Mesenchymal stem cell (in vitro differentiated cells and primary cell): ENCODE measurements around the gene PCDHGA1.

ENCODE experiments used
- DNase-seq: peaks from one replicate; pipeline ENCODE4 v3.0.0-alpha.2; 2013
- H2AFZ ChIP-seq: one replicate; pipeline ENCODE4 v1.6.1; 2013; ENCODE audit warnings: low read depth, mild to moderate bottlenecking, control low read depth, inconsistent platforms, low read length, moderate library complexity
- H2AK5ac ChIP-seq: 2 replicates; pipeline ENCODE4 v1.6.1; 2013; ENCODE audit warnings: low read length, moderate library complexity, mild to moderate bottlenecking, inconsistent platforms; ENCODE audit not compliant: severe bottlenecking
- H2BK120ac ChIP-seq: one replicate; pipeline ENCODE4 v1.6.1; 2013; ENCODE audit warnings: low read depth, mild to moderate bottlenecking, inconsistent platforms, low read length, moderate library complexity
- H2BK12ac ChIP-seq, 2 experiments: one replicate each; pipeline ENCODE4 v1.6.1; 2013; ENCODE audit warnings: inconsistent platforms in 2 of 2, low read length in 2 of 2, mild to moderate bottlenecking in 2 of 2, moderate library complexity in 2 of 2, control low read depth in 1 of 2
- H2BK15ac ChIP-seq: one replicate; pipeline ENCODE4 v1.6.1; 2013; ENCODE audit warnings: mild to moderate bottlenecking, low read depth, inconsistent platforms; ENCODE audit not compliant: poor library complexity, severe bottlenecking
- H2BK5ac ChIP-seq: 2 replicates; pipeline ENCODE4 v1.6.1; 2013; ENCODE audit warnings: low read depth, mild to moderate bottlenecking, low read length, control low read depth, inconsistent platforms; ENCODE audit not compliant: poor library complexity, severe bottlenecking
- H3K14ac ChIP-seq, 2 experiments: one replicate each; pipeline ENCODE4 v1.6.1; 2013; ENCODE audit warnings: inconsistent platforms in 2 of 2, low read length in 2 of 2, control low read depth in 1 of 2, mild to moderate bottlenecking in 1 of 2, moderate library complexity in 1 of 2
- H3K18ac ChIP-seq, 2 experiments: one replicate each; pipeline ENCODE4 v1.6.1; 2013; ENCODE audit warnings: inconsistent platforms in 2 of 2, low read length in 2 of 2, control low read depth in 1 of 2, low read depth in 1 of 2, mild to moderate bottlenecking in 1 of 2
- H3K23ac ChIP-seq, 2 experiments: one replicate each; pipeline ENCODE4 v1.6.1; 2013; ENCODE audit warnings: inconsistent platforms in 2 of 2, low read length in 2 of 2, mild to moderate bottlenecking in 2 of 2, moderate library complexity in 2 of 2, control low read depth in 1 of 2
- H3K27ac ChIP-seq: 2 replicates; pipeline ENCODE4 v1.5.1; 2013; ENCODE audit warnings: mild to moderate bottlenecking, moderate library complexity, low read length, control low read depth, inconsistent platforms; ENCODE audit not compliant: poor library complexity, severe bottlenecking
- H3K27me3 ChIP-seq, 2 experiments: 2 replicates each; pipeline versions ENCODE4 v1.6.1 to v1.7.0; 2013; ENCODE audit warnings: low read length in 2 of 2, mild to moderate bottlenecking in 2 of 2, moderate library complexity in 2 of 2, control low read depth in 1 of 2, inconsistent platforms in 1 of 2; ENCODE audit not compliant: control insufficient read depth in 1 of 2, insufficient read depth in 1 of 2
- H3K36me3 ChIP-seq, 2 experiments: 2 replicates each; pipeline versions ENCODE4 v1.6.1 to v1.7.0; 2013; ENCODE audit warnings: low read length in 2 of 2, control low read depth in 1 of 2, inconsistent platforms in 1 of 2, low read depth in 1 of 2, mild to moderate bottlenecking in 1 of 2; ENCODE audit not compliant: insufficient read depth in 2 of 2, control insufficient read depth in 1 of 2
- H3K4ac ChIP-seq, 2 experiments: one replicate each; pipeline ENCODE4 v1.6.1; 2013; ENCODE audit warnings: inconsistent platforms in 2 of 2, low read length in 2 of 2, mild to moderate bottlenecking in 2 of 2, moderate library complexity in 2 of 2, control low read depth in 1 of 2, low read depth in 1 of 2
- H3K4me1 ChIP-seq: 2 replicates; pipeline ENCODE4 v1.6.1; 2013; ENCODE audit warnings: low read depth, low read length, control low read depth; ENCODE audit not compliant: control insufficient read depth, insufficient read depth
- H3K4me2 ChIP-seq: 2 replicates; pipeline ENCODE4 v1.6.1; 2013; ENCODE audit warnings: low read length, mild to moderate bottlenecking, inconsistent platforms; ENCODE audit not compliant: poor library complexity, severe bottlenecking
- H3K4me3 ChIP-seq, 2 experiments: 2 replicates each; pipeline versions ENCODE4 v1.5.1 to v1.7.0; 2013; ENCODE audit warnings: low read length in 2 of 2, mild to moderate bottlenecking in 2 of 2, control low read depth in 1 of 2, low read depth in 1 of 2; ENCODE audit not compliant: insufficient read depth in 1 of 2
- H3K79me1 ChIP-seq: replicated peaks from 2 replicates; pipeline ENCODE4 v1.6.1; 2013; ENCODE audit warnings: mild to moderate bottlenecking, control low read depth, low read length, inconsistent platforms; ENCODE audit not compliant: poor library complexity, severe bottlenecking
- H3K9ac ChIP-seq: 2 replicates; pipeline ENCODE4 v1.7.0; 2013; ENCODE audit warnings: mild to moderate bottlenecking, low read length, moderate library complexity
- H3K9me3 ChIP-seq: 2 replicates; pipeline ENCODE4 v1.7.0; 2013; ENCODE audit warnings: mild to moderate bottlenecking, low read length; ENCODE audit not compliant: control insufficient read depth
- H4K8ac ChIP-seq: one replicate; pipeline ENCODE4 v1.6.1; 2013; ENCODE audit warnings: inconsistent platforms, mild to moderate bottlenecking, low read length, moderate library complexity
- H4K91ac ChIP-seq: one replicate; pipeline ENCODE4 v1.6.1; 2013; ENCODE audit warnings: mild to moderate bottlenecking, low read length, inconsistent platforms
- WGBS: methylation state at CpG from one replicate; pipeline ENCODE4 v1.1.7; 2013; ENCODE audit warnings: mixed read lengths; 5-methylcytosine and 5-hydroxymethylcytosine counted together

The PCDHGA1 gene

GRCh38 chr5:141479776-141480175, 149.5 kb downstream of the PCDHGA1 start:
- Histone ChIP-seq H3K23ac (no peak overlapping the region), H3K79me1 (peaks cover 24% of the 10 kb centered on the region), H2BK12ac (no peak overlapping the region), H4K91ac (no peak overlapping the region), H3K14ac (no peak overlapping the region), H3K27ac (no peak overlapping the region), H3K4me1 (peaks cover 21% of the 10 kb centered on the region), H3K4me2 (no peak overlapping the region), H3K18ac (no peak overlapping the region), H2BK5ac (no peak overlapping the region), H2AK5ac (no peak overlapping the region), H2BK15ac (no peak overlapping the region), H2BK120ac (no peak overlapping the region), H3K27me3 (no peaks in the 10 kb centered on the region), H3K36me3 (peaks cover 23 to 35% of the 10 kb centered on the region in 2 experiments), H4K8ac (no peak overlapping the region), H3K9ac (peak overlapping the region; percentile 93), H3K9me3 (no peaks in the 10 kb centered on the region), H3K4me3 (peak overlapping the region in 1 of 2 experiments; percentile 88), H3K4ac (no peak overlapping the region), H2AFZ (no peak overlapping the region)
- no peak for DNase-seq

- no peak overlapping the region for H4K8ac ChIP-seq
- peaks cover 37% of the 10 kb centered on the region for H3K79me1 ChIP-seq
- no peak overlapping the region for H2BK15ac ChIP-seq
- no peak overlapping the region for H2BK120ac ChIP-seq
- no peaks in the 10 kb centered on the region for H3K27me3 ChIP-seq
- no peak overlapping the region for H3K18ac ChIP-seq
- H4K91ac ChIP-seq: no peak overlapping the region
- no peak overlapping the region for H2BK12ac ChIP-seq
- no peak overlapping the region for H2AFZ ChIP-seq
- DNase-seq: no peak
- H3K4me3 ChIP-seq: peak overlapping the region in 1 of 2 experiments; percentile 58
- no peak overlapping the region for H2BK5ac ChIP-seq
- H3K4me2 ChIP-seq: peak overlapping the region; percentile 21
- H3K14ac ChIP-seq: no peak overlapping the region
- H2AK5ac ChIP-seq: no peak overlapping the region
- H3K23ac ChIP-seq: no peak overlapping the region
- WGBS: 24% methylated on average over 2 of the region's 3 CpGs
- H3K4me1 ChIP-seq: peaks cover 18% of the 10 kb centered on the region
- H3K36me3 ChIP-seq: peaks cover 32 to 52% of the 10 kb centered on the region in 2 experiments
- peak overlapping the region; percentile 34 for H3K9ac ChIP-seq
- no peak overlapping the region for H3K4ac ChIP-seq
- H3K9me3 ChIP-seq: no peaks in the 10 kb centered on the region
- H3K27ac ChIP-seq: no peak overlapping the region
These were observed 153.6 kb downstream of the PCDHGA1 start for GRCh38 chr5:141483902-141484301.

GRCh38 chr5:141484310-141484640, 154.0 kb downstream of the PCDHGA1 start:
- Histone ChIP-seq H3K9me3 (no peaks in the 10 kb centered on the region), H3K9ac (peak overlapping the region; percentile 34), H2BK12ac (no peak overlapping the region), H3K4me3 (peak overlapping the region; percentile 14 to 58), H3K4ac (no peak overlapping the region), H3K36me3 (peaks cover 32 to 50% of the 10 kb centered on the region in 2 experiments), H3K18ac (no peak overlapping the region), H3K27ac (peak overlapping the region; percentile 10), H2BK5ac (no peak overlapping the region), H3K23ac (no peak overlapping the region), H2AK5ac (no peak overlapping the region), H2BK15ac (no peak overlapping the region), H4K8ac (no peak overlapping the region), H3K4me1 (peaks cover 20% of the 10 kb centered on the region), H2AFZ (no peak overlapping the region), H2BK120ac (no peak overlapping the region), H3K14ac (no peak overlapping the region), H3K27me3 (no peaks in the 10 kb centered on the region), H3K79me1 (peaks cover 35% of the 10 kb centered on the region), H4K91ac (no peak overlapping the region), H3K4me2 (peak overlapping the region; percentile 18)
- WGBS: 22% methylated on average over 4 of the region's 4 CpGs
- no peak for DNase-seq

- no peak within 1 kb of the TSS for H2BK120ac ChIP-seq
- H3K27me3 ChIP-seq: no peaks in the 10 kb centered on the region
- H2BK15ac ChIP-seq: peak within 1 kb of the TSS; percentile 35
- H3K14ac ChIP-seq: no peak within 1 kb of the TSS
- H3K18ac ChIP-seq: no peak within 1 kb of the TSS
- H3K23ac ChIP-seq: no peak within 1 kb of the TSS
- H2AFZ ChIP-seq: no peak within 1 kb of the TSS
- peak within 1 kb of the TSS; percentile 41 to 58 for H3K4me3 ChIP-seq
- peak within 1 kb of the TSS; percentile 34 for H3K9ac ChIP-seq
- DNase-seq: peak; percentile 64
- H2BK12ac ChIP-seq: no peak within 1 kb of the TSS
- no peak within 1 kb of the TSS for H2AK5ac ChIP-seq
- H3K4me2 ChIP-seq: peak within 1 kb of the TSS; percentile 71
- H3K36me3 ChIP-seq: peaks cover 35 to 47% of the 10 kb centered on the region in 2 experiments
- peaks cover 35% of the 10 kb centered on the region for H3K79me1 ChIP-seq
- H4K91ac ChIP-seq: no peak within 1 kb of the TSS
- 18% methylated on average over 32 of the region's 39 CpGs for WGBS
- H4K8ac ChIP-seq: peak within 1 kb of the TSS; percentile 23
- peaks cover 24% of the 10 kb centered on the region for H3K4me1 ChIP-seq
- H3K27ac ChIP-seq: peak within 1 kb of the TSS; percentile 10
- no peak within 1 kb of the TSS for H2BK5ac ChIP-seq
- H3K4ac ChIP-seq: no peak within 1 kb of the TSS
- H3K9me3 ChIP-seq: no peaks in the 10 kb centered on the region
These were observed 154.5 kb downstream of the PCDHGA1 start, which contains the start of gene PCDHGC4 for GRCh38 chr5:141484641-141485311. PCDHGC4 (plus strand) TSS chr5:141485030; CDS start chr5:141485174, 144 bp downstream.
